Lower leg skin (tissue), 3 donors: Measurements from ENCODE around the gene CARD8.

ENCODE experiments used
- POLR2A ChIP-seq, 2 donors: fragments of 450-650 bp; IDR thresholded peaks; one replicate each; pipeline ENCODE4 v1.6.1; 2016 to 2017; ENCODE audit warnings: antibody characterized with exemption in 2 of 2, mild to moderate bottlenecking in 1 of 2, moderate library complexity in 1 of 2
- TF ChIP-seq, protein P1 (sequence below), 3 donors: fragments of 450-650 bp; IDR thresholded peaks; one replicate each; pipeline ENCODE4 v1.5.1; 2016; ENCODE audit warnings: antibody characterized with exemption in 3 of 3, mild to moderate bottlenecking in 3 of 3, moderate library complexity in 2 of 3

DNA sequence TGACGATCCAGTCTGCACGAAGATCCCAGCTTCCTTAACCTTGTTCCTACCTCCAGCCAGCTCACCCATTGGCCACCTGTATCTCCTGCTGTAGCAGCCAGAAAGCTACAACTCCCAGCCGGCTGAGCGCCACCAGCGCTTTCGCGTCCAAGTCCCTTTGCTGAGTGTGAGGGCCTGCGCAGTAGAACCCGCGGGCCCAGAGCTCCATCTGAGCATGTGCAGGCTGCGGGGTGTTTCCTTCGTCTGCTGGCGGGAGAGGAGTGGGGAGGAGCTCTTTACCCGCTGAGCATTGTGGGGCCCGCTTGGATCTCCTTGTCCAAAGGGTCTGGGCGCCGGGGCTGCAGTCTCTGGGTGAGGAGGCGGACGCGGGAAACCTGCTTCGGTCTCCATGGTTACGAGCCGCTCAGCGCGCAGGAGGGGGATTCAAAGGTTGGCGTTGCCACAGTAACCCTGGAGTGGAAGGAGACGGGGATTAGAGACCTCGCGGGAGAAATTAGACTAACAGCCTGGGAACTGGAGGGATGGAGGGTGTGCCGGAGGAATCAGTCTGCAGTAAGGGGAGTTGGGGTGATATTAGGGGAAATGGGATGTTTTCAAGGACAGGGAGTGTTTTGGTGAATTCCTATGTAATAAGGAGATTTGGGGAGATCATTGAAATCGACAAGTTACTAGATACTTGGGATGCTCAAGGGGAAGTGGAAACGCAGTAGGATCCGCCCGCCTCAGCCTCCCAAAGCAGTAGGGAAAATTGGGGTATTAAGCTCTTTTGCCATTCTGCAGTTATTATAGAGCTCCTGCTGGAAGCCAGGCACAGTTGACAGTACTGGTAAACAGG is 51.7 kb downstream of the CARD8 start:
- TF ChIP-seq, protein P1, sequence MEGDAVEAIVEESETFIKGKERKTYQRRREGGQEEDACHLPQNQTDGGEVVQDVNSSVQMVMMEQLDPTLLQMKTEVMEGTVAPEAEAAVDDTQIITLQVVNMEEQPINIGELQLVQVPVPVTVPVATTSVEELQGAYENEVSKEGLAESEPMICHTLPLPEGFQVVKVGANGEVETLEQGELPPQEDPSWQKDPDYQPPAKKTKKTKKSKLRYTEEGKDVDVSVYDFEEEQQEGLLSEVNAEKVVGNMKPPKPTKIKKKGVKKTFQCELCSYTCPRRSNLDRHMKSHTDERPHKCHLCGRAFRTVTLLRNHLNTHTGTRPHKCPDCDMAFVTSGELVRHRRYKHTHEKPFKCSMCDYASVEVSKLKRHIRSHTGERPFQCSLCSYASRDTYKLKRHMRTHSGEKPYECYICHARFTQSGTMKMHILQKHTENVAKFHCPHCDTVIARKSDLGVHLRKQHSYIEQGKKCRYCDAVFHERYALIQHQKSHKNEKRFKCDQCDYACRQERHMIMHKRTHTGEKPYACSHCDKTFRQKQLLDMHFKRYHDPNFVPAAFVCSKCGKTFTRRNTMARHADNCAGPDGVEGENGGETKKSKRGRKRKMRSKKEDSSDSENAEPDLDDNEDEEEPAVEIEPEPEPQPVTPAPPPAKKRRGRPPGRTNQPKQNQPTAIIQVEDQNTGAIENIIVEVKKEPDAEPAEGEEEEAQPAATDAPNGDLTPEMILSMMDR (IDR thresholded peaks at IDR 0.05): no peak
- TF ChIP-seq POLR2A (IDR thresholded peaks at IDR 0.05): no peak
